Right hindlimb (tissue), 1 donor: ENCODE measurements around the gene RAD21L1.

Source experiments
- DNase-seq: peaks from one replicate; pipeline ENCODE4 v3.0.0-alpha.2; 2018

Gene RAD21L1

DNA sequence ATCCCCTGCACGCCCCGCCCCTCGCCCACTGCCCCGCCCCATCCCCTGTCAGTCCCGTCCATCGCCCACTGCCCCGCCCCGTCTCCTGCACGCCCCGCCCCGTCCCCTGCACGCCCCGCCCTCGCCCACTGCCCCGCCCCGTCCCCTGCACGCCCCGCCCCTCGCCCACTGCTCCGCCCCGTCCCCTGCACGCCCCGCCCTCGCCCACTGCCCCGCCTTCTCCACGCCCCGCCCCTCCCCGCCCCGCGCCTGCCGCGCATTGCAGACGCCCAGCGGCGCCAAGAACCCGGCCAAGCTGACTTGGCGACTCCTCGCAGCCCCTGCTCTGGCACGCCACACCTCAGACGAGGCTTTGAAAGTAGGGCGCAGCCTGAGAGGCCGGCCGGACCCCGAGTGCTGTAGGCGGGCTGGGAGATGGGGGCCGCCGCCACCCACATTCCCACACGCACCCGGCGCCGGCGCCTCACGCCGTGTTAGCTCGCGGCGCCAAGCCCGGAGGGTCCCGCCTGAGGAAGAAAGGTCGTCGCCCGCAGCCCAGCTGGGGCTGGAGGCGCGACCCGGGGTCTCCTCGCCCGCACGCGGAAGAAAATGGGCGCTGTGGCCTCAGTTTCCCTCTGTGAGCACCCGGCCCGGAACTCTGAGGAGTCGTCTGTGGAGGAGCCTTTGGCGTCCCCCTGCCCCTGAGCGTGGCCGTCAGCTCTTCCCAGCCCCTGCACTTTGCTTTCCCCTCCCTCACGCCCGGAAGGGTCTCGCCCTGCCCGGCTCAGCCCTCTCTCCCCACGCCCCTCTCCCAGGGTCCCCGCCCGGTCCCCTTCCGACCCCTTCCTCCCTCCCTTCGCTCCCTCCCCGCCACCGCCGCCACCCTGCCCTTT, at the start of gene RAD21L1:
RAD21L1 (plus strand) TSS at position 262 of the 872 bp plus-strand sequence. CDS start 2,410 bp downstream, outside the sequence.
- peak; percentile 80 for DNase-seq

DNA sequence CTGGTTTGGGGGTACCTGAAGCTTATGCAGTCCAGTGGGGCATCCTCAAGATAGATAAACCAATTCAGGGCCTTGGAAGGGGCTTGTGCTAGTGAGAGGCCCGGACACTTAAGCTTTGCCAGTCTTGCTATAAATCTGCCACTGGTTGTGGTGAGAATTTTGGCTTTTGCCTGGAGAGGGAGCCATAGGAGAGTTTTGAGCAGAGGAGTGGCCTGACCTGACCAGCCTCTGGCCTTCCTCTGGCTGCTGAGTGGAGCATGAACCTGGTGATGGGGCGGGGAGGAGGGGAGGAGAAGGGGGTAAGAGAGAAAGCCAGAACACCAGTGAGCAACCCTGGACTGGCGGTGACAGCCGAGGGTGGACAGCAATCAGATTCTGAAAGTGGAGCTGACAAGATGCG, 48.2 kb upstream of the RAD21L1 start:
- no peak for DNase-seq

DNA sequence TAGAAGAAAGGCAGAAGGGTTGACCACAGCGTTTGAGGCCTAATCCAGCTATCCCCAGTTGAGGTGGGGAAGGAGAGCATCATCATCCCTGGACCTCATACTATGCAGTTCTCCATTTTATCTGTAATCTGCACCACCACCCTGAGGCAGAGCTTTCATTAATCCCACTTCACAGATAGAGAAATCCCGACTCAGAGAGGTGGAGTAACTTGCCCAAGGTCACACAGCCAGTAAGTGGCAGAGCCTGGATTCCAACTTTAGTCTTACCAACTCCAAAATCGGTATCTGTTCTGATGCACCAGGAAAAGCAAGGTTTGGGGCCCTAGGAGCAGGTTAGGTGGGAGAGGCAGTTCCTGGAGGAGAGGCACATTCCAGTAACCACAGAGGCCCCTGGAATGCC, 47.7 kb upstream of the RAD21L1 start:
- DNase-seq: no peak

DNA sequence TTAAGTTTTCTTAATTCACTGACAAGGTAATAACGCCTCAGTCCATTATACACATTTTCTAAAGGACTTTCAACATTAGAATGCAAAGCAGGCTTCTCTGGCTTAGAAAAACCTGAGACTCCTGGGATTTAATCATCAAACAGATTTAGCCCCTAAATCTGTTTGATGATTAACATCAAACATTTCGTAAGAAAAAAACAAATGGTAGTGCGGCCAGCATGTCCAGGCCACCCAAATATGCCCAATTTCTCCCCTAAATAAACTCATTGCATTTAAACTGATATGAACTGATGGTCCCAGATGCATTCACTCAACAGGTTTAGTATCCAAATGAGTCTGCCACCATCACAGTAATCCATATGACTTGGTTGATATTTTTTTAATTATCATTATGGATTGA, 47.2 kb upstream of the RAD21L1 start:
- no peak for DNase-seq

DNA sequence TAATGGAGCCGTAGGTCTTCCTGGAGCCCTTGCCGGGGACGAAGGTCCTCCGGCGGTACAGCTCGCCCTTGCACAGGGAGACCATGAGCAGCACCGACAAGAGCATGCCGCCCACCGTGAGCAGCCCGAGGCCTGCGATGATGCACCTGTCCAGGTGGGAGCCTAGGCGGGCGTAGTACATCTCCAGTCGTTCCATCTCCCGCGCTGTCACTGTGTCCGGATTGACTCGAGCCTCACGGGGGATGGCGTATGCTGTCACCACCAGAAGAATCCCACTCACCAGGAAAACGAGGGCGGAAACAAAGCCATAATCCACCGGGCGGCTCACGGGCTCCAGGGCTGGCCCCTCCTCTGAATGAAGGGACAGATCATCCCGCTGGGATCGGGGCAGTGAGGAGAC, 44.9 kb upstream of the RAD21L1 start:
- no peak for DNase-seq

DNA sequence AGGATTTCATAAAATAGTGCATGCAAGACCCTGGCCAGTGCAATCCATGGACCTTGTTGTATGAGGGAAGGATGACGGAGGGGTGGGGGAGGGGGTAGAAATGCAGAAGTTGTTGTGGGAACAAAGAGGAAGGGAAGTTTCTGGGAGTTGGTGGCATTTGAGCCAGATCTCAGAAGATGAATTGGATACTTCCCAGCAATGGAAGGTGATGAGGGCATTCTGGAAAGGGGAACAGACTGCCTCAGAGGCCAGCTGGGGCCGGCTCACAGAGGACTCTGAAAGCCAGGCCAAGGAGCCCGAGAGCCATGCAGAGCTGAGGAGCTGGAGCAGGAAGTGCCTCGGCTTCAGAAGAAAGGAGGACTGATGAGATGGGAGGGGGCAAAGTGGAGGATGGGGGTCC, 43.7 kb upstream of the RAD21L1 start:
- DNase-seq: peak; percentile 7

DNA sequence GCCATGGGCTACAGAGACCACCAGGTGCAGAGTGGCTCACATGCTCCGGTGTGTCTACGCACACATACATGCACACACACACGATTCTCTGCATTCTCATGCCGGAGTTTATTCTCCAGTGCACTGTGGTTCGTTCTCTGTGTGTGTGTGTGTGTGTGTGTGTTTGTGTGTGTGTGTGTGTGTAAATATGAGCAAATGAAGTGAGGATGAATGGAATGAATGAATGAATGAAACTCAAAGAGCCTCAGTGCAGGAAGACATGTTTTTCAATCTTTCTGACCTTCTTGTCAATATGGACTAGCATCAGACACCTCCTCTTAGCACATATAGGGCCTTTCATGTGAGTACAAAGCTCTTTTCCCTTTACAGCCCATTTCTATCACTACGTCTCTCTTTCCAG, 42.7 kb upstream of the RAD21L1 start:
- DNase-seq: no peak

DNA sequence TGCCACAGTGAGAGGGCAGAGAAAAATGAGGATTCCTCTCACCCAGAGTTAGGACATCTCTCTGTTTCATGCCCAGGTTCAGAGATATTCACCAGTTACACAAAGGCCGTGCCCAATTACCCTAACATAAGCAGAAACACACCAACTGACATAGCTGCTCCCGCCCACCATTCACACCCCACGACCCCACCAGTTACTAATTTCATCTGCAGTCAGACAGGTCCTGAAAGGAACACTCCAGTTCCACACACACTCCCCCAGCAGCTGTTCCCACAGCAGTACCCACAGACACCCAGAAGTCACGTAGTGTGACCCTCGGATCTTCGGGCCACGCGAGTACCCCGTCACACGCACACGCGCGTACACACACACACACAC, 41.6 kb upstream of the RAD21L1 start:
- DNase-seq: no peak

DNA sequence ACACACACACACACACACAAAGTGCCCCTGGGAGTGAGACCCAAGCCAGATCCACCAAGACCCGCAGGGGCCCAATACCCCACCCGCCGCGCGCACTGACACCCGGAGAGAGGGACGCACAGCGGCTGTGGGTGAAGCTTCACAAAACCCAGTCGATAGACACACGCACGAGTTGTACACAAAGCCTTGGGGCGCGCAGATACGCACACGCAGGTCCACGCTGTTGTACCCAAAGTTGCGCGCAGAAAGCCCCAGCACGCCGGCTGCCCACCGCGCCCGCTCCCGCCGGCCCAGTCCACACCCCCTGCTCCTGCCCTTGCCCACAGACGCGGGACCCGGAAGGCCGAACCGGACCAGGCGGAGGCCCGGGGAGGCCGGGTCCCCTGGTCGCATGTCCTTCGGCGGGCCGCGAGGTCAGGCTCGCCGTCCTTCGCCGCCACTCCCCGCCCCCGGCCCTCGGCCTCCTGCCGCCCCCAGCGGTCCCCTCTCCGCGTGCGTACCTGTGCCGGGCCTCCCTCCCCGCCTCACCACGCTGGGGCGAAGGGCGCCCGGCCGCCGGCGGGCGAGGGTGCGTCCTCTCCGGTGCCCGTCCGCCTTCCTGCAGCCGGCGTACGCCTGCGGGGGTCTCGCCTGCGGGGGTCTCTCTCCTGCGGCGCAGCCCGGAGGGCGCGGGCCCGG, 41.1 kb upstream of the RAD21L1 start, which contains the start of gene TMEM74B:
TMEM74B (minus strand) TSS at position 344 of the 678 bp plus-strand sequence. CDS start 1,180 bp downstream, outside the sequence.
- DNase-seq: no peak

DNA sequence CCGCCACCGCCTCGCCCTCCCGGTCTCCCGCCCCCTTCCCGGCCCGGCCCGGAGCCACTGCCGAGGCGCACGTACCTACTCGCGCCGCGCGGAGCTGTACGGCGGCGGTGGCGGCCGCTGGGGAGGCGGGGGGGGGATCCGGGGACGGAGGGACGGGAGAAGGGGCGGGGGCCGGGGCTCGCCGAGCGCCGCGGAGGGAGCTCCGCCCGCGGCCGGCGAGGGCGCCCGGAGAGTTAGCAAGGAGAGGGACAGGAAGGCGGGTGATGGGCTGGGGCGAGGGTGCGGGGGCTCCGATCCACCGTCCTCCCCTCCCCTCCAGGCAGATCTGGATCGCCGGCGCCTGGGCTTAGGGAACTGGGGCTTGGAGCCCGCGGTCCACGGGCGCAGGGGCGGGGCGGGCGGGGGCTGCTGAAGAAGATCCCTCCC, 40.5 kb upstream of the RAD21L1 start:
- DNase-seq: no peak

DNA sequence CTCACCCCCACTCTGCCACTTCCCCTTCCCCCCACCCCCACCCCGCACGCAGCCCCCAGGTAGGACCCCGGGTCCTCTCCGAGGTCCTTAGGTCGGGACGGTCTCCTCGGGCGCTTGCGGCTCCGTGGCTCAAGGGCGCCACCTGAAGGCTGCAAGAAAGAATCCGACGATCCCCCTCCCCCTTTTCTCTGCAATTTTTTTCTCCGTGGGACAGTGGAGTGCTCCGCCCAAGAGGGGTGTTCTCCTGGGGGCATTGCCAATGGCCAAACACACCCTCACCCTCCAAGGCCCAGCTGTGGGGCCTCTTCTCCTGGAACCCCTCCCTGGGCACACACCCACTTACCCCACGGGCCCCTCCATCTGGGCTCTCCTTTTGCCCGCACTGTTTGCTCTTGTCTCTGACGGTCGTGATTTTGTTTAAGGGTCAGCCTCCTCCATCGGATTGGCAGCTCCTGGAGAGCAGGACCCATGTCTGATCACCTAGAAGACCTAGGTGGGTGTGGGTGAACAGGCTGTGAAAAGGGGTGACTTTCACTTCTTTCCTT, 40.0 kb upstream of the RAD21L1 start:
- no peak for DNase-seq

DNA sequence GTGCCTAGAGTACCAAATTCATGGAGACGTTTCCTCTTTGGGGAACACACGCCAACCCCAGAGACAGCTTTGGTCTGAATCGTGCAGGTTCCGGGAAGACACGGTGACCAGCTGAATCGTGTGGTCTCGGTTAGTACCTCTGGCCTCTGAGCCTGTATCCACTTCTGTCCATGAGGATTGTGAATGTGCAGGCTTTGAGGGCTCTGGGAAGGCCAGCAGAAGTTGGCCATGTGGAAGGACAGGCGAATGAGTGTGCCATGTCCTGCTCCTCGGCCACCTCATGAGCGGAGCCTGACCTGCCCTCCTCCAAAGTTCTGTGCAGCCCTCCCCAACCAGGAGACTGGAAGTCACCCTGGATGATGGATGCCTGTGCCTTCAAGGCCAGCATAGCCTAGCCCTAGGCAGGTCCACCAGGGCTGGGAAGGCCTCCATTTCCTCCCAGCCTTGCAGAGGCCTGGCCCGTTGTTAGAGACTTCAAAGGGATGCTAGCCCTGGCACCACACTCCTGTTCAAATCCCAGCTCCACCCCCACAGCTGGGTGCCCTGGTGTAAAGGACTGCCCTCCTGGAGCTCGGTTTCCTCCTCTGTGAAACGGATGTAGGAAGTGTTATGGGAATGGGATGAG, 39.4 kb upstream of the RAD21L1 start:
- DNase-seq: no peak

DNA sequence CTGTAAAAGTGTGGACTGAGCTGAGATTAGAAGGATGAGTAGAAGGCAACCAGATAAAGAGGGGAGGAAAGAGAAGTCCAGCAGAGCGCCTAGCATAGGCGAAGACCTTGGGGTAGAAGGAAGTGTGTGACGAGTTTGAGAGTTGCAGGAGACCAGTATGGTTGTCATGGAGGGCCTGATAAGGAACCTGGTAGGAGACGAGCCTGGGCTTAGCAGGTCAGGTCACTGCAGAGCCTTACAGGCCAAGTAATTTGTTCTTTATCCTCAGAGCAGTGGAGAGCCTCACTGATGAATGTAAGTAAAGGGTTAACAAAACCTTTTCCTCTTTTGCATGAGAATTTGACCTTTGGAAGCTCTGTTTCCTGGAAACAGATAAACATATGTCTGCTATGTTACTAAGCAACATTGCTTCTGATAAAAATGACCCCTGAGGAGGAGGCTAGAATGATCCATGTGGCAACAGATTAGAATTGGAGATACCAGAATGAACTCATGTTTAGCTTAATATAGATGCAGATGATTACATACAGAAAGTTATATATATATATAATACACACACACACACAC, 38.2 kb upstream of the RAD21L1 start:
- no peak for DNase-seq

DNA sequence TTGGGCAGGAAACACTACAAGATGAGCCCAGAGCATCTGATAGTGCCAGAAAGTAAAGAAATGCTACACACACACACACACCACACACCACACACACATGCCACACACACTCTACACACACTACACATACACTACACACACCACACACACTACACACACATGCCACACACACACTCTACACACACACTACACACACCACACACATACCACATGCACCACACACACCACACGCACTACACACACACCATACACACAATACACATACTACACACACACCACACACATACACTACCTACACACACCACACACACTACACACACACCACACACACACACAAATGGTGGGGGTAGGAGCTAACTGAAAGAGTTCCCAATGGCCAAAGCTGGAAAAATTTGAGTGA, 37.5 kb upstream of the RAD21L1 start:
- DNase-seq: no peak

DNA sequence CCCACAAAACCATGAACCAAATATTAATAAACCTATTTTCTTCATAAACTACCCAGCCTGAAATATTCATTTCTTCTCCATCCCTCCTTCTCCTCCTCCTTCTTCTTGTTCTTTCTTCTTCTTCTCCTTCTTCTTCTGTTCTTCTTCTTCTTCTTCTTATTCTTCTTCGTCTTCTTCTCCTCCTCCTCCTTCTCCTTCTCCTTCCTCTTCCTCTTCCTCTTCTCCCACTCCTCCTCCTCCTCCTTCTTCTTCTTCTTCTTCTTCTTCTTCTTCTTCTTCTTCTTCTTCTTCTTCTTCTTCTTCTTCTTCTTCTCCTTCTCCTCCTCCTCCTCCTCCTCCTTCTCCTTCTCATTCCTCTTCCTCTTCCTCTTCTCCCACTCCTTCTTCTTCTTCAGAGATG, 36.0 kb upstream of the RAD21L1 start:
- DNase-seq: no peak

DNA sequence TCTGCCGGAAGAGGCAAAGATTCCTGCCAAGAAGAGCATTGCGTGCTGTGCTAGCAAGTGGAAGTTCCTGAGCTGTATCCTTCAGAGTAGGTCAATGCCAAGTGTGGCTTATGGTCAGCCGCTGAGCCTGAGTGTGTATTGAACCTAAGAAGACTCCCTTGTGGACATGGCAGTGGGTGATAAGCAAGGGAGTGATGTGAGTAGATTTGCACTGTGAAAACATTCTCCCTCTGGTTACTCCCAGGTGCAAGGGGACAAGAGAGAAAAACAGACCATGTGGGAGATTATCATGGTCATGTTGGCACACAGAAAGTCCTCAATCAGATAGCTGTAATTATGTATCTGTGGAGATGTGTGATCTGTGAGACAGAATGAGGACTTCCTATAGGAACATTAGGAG, 35.0 kb upstream of the RAD21L1 start:
- DNase-seq: no peak

DNA sequence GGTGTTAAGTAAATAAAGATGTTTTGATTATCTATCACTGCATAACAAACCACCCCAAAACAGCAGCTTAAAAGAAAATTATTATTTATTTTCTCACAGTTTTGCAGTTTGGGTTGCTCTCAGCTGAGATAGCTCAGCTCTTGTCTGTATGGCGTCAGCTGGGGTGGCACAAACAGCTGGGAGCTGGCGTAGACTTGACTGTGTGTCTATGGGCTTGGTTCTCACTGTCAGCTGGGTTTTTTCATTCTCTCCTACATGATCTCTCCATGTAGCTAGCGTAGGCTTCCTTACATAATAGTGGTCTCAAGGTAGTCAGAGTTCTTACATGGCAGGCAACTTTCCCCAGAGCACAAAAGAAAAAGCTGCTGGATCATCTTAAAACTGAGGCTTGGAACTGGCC, 34.5 kb upstream of the RAD21L1 start:
- no peak for DNase-seq

DNA sequence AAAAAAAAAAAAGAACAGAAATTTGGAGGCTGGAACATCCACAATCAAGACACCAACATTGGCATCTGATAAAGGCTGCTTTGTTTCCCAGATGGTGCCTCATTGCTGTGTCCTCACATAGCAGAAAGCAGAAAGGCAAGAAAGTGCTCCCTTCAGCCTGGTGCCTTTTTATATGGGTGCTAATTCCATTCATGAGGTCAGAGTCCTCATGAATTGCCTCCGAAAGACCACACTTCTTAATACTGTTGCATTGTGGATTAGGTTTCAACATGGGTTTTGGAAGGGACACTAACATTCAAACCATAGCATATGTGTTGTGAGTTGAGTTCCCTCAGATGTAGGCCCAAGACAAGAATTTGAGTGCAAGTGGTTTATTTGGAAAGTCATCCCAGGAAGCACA, 30.6 kb upstream of the RAD21L1 start:
- DNase-seq: no peak

DNA sequence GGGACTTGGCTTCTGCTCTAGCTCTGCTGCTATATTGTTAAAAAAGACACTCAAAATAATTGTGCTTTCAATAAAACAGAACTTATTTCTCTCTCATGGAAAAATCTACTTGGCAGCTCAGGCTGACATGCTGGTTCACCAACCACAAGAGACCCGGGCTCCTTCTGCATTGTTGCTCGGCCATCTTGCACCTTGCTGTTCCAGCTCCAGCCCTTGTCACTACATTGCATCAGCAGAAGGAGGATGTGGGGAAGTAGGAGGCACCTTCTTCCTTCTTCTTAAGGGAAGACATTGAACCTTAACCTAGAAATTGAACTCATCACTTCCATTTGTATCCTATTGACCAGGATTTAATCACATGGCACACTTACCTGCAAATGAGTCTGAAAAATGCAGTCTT, 29.2 kb upstream of the RAD21L1 start:
- no peak for DNase-seq

DNA sequence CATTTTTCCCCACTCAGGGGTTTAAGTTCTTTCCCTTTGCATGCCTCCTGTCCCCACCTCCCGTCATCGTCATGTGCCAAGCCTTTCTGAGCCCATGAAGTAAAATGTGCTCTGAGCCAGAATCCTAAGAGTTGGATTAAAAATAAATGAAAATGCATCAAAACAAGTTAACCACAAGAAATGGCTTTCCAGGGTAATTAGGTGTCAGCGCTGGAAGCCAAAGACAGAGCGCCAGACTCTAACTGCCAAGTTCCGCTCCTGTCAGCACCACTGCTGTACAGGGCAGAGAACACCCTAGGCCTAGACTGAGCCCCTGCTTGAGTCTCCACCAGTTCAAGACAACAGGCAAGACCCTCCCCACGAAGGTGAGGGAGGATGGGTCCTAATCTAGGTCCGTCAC, 28.0 kb upstream of the RAD21L1 start:
- DNase-seq: no peak

DNA sequence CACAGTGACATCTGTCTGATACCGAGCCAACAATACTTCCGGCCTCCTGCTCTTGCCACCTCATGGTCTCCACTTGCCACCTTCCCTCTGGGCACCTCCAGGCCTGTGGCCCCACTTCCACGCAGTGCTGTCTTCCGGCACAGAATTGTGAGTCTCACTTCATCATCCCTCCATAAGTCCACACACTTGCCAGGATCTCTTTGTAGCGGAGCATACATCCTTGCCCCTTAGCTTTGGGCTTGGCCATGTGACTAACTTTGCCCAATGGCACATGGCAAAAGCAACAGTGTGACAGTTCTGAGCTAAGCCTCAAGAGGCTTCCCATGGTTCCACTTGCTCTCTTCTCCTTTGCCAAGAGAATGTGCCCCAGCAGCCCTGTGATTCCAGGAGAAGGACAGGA, 27.1 kb upstream of the RAD21L1 start:
- no peak for DNase-seq

DNA sequence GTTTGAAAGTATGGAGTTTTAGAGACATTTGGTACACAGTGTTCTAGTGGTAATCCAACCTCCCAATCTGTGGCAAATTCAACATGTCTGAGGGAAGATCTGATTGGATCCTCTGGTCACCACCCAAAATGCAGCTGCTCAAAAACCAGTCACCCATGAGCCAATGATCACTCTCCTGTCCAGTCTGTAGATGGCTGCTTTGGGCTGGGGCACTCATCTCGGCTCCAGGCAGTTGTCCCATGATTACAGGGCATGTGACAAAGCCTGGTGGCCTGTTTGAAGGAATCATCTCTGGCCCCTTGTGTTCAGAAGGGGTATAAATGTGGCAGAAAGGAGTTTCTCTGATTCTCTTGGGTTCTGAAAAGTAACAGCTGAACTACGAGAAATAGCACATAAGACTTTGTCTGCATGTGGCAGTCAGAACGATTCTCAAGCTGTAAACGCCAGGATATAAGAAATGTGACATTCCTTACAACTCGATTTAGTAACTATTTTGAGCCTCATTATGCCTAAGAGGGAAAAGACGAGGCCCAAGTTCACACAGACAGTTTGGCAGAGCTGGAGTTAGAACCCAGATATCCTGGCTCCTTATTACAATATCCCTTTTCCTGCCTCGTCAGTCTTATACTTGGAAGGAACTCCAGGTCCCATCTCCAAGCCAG, 26.5 kb upstream of the RAD21L1 start:
- DNase-seq: no peak

DNA sequence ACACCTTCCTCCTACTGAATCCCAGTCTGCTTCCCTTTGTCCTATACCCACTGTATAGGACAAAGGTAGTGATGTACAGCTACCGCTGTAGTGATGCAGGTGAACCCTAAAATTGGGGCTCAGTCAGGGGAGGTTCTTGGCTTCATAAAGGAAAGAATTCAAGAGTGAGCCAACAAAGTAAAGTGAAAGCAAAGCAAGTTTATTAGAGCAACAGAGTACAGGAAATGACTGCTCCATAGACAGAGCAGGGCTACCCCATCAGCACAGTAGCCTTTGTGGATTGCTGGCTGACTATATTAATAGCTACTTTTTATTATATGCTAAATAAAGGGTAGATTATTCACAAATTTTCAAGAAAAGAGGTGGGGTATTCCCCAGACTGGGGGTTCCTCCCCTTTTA, 25.9 kb upstream of the RAD21L1 start:
- DNase-seq: no peak
